ENCODE measurements around the gene SLIT3.

Gene SLIT3

GRCh38 chr5:168781941-168782571, 518.9 kb downstream of the SLIT3 start:
- Histone ChIP-seq H3K27ac (ENCODE audit: low read length) (no peak overlapping the region), H3K9me3 (ENCODE audit: insufficient read depth, low read length) (no peaks in the 10 kb centered on the region), H3K9ac (ENCODE audit: low read length) (no peak overlapping the region), H3K79me2 (ENCODE audit: low read length) (no peaks in the 10 kb centered on the region), H4K20me1 (ENCODE audit: insufficient read depth, low read length) (no peaks in the 10 kb centered on the region), H2AFZ (ENCODE audit: low read depth, low read length) (no peak overlapping the region), H3K36me3 (replicated peaks; ENCODE audit: low read depth, low read length) (no peaks in the 10 kb centered on the region), H3K4me2 (ENCODE audit: low read length) (no peak overlapping the region), H3K4me3 (ENCODE audit: low read length) (no peak overlapping the region), H3K4me1 (ENCODE audit: low read length) (no peaks in the 10 kb centered on the region), H3K27me3 (ENCODE audit: low read depth, low read length) (peaks cover 87% of the 10 kb centered on the region)
- TF ChIP-seq CTCF (IDR thresholded peaks at IDR 0.05; ENCODE audit: low read depth, low read length) (no peak), EZH2phosphoT487 (IDR thresholded peaks at IDR 0.05; ENCODE audit: low read depth) (no peak)

GRCh38 chr5:168780888-168781287, 520.1 kb downstream of the SLIT3 start:
- Histone ChIP-seq H2AFZ (ENCODE audit: low read depth, low read length) (no peak overlapping the region), H3K36me3 (replicated peaks; ENCODE audit: low read depth, low read length) (no peaks in the 10 kb centered on the region), H3K79me2 (ENCODE audit: low read length) (no peaks in the 10 kb centered on the region), H3K4me1 (ENCODE audit: low read length) (no peaks in the 10 kb centered on the region), H3K4me2 (ENCODE audit: low read length) (no peak overlapping the region), H3K4me3 (ENCODE audit: low read length) (no peak overlapping the region), H4K20me1 (ENCODE audit: insufficient read depth, low read length) (no peaks in the 10 kb centered on the region), H3K27me3 (ENCODE audit: low read depth, low read length) (peaks cover 86% of the 10 kb centered on the region), H3K9me3 (ENCODE audit: insufficient read depth, low read length) (no peaks in the 10 kb centered on the region), H3K27ac (ENCODE audit: low read length) (no peak overlapping the region), H3K9ac (ENCODE audit: low read length) (no peak overlapping the region)
- TF ChIP-seq EZH2phosphoT487 (IDR thresholded peaks at IDR 0.05; ENCODE audit: low read depth) (no peak), CTCF (IDR thresholded peaks at IDR 0.05; ENCODE audit: low read depth, low read length) (no peak)

- H3K4me1 ChIP-seq (ENCODE audit: low read length): no peaks in the 10 kb centered on the region
- no peak overlapping the region for H3K4me2 ChIP-seq (ENCODE audit: low read length)
- H3K4me3 ChIP-seq (ENCODE audit: low read length): no peak overlapping the region
- peaks cover 87% of the 10 kb centered on the region for H3K27me3 ChIP-seq (ENCODE audit: low read depth, low read length)
- no peaks in the 10 kb centered on the region for H3K36me3 ChIP-seq (replicated peaks; ENCODE audit: low read depth, low read length)
- no peak overlapping the region for H2AFZ ChIP-seq (ENCODE audit: low read depth, low read length)
- no peaks in the 10 kb centered on the region for H3K9me3 ChIP-seq (ENCODE audit: insufficient read depth, low read length)
- no peaks in the 10 kb centered on the region for H3K79me2 ChIP-seq (ENCODE audit: low read length)
- TF ChIP-seq EZH2phosphoT487 (IDR thresholded peaks at IDR 0.05; ENCODE audit: low read depth) (no peak), CTCF (IDR thresholded peaks at IDR 0.05; ENCODE audit: low read depth, low read length) (no peak)
- no peak overlapping the region for H3K27ac ChIP-seq (ENCODE audit: low read length)
- no peak overlapping the region for H3K9ac ChIP-seq (ENCODE audit: low read length)
- H4K20me1 ChIP-seq (ENCODE audit: insufficient read depth, low read length): no peaks in the 10 kb centered on the region
Observed at GRCh38 chr5:168779333-168779732, 521.6 kb downstream of the SLIT3 start.

DNA sequence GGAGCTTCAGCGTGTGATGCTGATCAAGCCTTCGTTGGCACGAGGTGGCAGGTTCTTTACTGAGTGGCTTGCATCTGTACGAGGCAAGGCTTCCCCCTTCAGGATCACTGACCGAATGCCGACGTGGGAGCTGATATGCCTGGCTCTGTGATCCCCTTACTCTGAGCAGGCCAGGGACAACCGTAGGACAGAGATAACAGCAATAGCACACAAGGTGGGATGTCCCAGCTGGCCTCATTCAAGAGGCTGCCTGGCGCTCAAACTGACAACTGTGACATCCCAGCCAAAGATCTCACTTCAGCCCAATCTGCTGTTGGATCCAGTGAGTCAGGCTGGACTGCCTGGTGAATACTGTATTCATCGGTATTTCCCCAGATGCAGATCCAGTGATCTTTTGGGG, 522.4 kb downstream of the SLIT3 start:
- Histone ChIP-seq H3K27me3 (ENCODE audit: low read depth, low read length) (peaks cover 85% of the 10 kb centered on the region), H3K79me2 (ENCODE audit: low read length) (no peaks in the 10 kb centered on the region), H2AFZ (ENCODE audit: low read depth, low read length) (no peak overlapping the region), H3K9me3 (ENCODE audit: insufficient read depth, low read length) (no peaks in the 10 kb centered on the region), H3K9ac (ENCODE audit: low read length) (no peak overlapping the region), H3K27ac (ENCODE audit: low read length) (no peak overlapping the region), H3K4me2 (ENCODE audit: low read length) (no peak overlapping the region), H4K20me1 (ENCODE audit: insufficient read depth, low read length) (no peaks in the 10 kb centered on the region), H3K36me3 (replicated peaks; ENCODE audit: low read depth, low read length) (no peaks in the 10 kb centered on the region), H3K4me1 (ENCODE audit: low read length) (no peaks in the 10 kb centered on the region), H3K4me3 (ENCODE audit: low read length) (no peak overlapping the region)
- no peak for TF ChIP-seq EZH2phosphoT487 (IDR thresholded peaks at IDR 0.05; ENCODE audit: low read depth)
- TF ChIP-seq CTCF (IDR thresholded peaks at IDR 0.05; ENCODE audit: low read depth, low read length): no peak
